GM18870 (cell line): Measurements from ENCODE around the gene SLC1A3.
"Not testable (repeated sequence)": the region's sequence is repeated elsewhere in the genome, so short reads cannot be mapped to it uniquely, and the experiment has no call there.

Experiments used
- ATAC-seq: cut with Tn5 transposase; IDR thresholded peaks from one replicate; pipeline ENCODE4 v1.9.1; 2021; ENCODE audit warnings: moderate library complexity; ENCODE audit not compliant: unreplicated experiment

SLC1A3 gene

DNA sequence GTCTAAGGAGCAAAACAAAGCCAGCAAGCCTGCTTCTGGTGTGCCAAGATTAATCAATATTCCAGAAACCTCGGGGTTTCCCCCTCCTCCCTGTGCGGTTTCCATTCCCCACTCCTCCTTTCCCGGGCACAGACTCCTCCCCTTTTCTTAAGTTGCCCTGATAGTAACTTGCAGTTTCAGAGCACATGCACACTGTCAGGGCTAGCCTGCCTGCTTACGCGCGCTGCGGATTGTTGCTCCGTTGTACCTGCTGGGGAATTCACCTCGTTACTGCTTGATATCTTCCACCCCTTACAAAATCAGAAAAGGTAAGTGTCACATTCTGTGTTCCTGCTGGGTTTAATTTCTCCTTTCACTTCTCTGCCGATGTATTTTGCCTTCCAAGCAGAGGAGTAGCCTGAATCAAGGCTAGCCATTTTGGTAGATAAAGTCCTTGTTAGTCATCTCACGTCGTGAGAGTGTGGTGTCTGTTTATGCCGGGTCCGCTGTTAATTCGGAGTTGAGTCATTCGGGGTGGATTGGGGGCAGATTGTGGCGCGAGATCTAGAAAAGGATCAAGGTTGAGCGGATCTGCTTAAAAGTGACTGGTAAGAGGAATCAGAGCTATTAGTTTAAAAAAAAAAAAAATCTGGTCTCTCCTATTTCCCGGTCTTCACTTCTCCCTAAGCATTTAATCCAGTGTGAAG is at the start of gene SLC1A3:
SLC1A3 (plus strand) TSS at position 179 of the 686 bp plus-strand sequence. CDS start 1,818 bp downstream, outside the sequence.
- peak; percentile 94 for ATAC-seq

DNA sequence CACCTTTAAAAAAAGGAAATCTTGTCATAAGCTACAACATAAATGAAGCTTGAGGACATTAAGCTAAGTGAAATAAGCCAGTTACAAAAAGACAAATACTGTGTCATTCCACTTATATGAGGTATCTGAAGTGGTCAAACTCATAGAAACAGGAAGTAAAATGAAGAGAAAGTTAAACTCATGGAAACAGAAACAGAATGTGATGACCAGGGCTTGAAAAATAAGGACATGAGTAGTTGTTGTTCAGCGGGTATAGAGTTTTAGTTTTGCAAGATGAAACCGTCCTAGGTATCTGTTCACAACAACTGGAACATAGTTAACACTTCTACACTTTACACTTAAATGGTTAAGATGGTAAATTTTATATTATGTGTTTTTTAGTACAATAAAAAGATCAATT is 47.8 kb upstream of the SLC1A3 start:
- no peak for ATAC-seq

DNA sequence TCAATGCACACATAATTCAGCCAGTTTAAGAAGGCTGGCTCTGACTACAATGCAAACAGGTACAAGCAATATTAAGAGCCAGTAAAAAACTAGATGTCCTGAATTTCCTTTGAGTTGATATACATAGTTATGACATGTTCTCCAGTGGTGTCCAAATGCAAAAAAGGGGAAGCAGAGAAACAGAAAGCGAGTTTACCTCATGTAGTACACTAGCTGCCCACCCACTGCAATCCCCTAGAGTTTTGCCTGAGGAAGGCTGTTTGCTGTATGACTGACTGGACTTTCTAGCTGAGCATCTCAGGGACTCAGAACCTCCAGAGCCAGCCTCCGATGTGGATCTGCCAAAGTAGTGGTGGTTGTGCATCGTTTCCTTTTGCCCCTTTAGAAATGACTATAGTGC is 44.8 kb upstream of the SLC1A3 start:
- no peak for ATAC-seq

DNA sequence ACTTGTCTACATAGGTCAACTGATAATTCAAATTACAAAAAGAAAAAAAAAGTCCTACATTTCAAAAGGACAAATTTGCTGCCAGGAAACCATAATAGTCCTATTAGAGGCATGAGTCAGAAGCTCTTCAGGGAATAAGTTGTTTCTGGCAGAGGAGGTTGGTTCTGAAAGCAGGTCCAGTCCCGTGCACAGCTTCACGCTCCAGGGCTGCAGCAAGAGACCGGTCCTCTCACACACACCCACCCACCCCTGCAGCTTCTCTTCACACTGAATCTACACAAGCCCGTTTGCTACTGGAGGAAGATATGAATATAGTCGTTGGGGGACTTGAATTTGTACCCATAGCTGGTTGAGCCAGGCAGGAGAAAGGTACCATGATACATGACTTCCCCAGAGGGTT is 36.9 kb upstream of the SLC1A3 start:
- ATAC-seq: no peak

DNA sequence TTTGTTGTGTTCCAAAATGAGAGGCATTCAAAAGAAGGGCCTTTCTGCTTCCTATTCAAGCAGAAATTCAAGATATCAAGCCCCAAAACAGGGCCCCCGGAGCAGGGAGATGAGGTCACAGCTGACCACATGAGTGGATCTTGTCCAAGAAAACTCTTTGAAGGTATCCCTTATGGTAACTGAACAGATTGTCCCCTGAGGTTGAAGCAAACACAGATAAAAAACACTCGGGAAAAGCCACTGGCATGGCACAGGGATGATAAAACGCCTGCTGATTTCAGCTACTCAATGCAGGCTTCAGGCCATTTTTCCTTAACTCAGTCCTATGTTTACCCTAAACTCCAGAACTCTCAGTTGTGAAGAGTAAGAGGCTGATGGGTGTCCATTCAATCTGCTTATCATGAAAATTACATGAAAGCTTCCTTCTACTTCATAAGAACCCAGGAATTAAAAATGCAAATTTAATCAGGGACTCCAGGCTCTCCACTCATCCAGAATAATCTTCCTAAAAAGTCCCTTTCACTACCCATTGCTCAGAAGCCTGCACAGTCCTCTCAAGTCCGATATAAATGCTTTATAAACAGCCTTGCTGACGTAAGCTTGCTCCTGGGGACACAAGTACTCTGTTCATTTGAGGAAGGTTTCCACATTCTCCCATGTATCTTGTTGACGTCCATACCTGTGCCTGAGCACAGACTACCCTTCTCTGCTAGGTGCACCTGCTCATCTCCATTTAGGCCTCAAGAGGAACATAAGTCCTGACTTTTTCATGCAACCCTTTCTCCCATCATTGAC is 35.9 kb upstream of the SLC1A3 start:
- no peak for ATAC-seq

DNA sequence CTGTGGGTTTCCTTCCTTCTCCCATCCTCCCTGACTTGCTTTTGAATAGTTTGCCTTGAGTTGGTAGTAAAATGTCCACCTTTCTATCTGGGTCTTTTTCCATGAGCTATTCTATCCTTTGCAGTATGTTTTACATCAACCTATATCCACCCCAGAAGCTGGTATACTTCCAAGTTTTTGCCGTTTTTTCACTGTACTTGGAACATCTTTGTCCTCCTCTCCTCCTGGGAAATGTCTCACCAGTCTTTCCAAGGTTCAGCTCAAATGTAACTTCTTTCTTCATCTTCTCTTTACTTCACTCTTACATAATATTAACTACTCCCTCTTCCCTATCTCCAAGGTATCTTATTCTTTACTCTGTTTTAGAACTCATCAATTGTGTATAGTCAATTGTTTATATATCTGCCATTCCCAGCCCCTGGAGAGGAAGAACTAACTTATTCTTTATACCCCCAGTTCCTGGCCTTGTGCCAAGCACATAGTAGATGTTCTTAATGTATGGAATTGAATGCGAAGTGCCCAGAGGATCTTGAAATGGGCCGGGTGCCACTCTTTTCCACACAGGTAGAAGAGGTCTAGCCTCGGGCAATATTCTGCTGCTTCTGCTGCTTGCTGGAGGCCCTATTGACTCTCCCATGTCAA is 34.9 kb upstream of the SLC1A3 start:
- ATAC-seq: no peak

DNA sequence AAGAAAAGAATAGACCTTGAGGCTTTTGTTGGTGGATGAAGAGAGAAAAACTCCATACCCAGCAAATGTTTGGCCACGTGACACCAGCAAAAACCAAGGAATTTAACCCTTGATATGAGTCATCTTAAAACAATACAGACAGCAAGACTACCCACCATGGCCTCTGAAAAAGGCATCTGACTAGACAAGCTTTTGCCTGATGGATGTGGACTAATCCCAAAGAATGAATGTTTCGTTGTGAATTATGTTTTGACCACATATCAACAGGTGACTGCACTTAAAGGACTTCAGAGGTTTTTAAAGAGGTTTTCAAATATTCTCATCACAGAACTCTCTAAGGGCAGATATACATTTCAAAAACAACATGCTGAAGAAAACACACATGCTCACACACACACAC is 33.0 kb upstream of the SLC1A3 start:
- no peak for ATAC-seq

DNA sequence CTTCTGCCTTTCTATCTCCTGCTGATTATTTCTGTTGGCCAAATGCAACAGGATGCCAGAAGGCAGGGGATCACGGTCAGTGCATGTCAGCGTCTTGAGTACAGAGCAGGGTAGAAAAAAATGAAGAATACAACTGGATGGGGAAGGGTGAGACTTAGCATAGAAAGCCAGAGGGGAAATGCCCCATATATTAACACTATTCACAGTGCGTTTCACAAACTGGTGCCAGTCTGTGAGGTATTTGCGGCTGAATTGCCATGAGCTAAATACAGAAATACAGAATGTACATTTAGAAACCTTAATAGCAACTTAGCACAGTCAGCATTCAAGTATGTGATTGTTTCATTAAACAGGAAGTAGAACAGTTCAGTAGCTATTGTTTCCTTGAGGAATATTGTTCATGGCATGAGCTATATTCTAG is 31.0 kb upstream of the SLC1A3 start:
- no peak for ATAC-seq

DNA sequence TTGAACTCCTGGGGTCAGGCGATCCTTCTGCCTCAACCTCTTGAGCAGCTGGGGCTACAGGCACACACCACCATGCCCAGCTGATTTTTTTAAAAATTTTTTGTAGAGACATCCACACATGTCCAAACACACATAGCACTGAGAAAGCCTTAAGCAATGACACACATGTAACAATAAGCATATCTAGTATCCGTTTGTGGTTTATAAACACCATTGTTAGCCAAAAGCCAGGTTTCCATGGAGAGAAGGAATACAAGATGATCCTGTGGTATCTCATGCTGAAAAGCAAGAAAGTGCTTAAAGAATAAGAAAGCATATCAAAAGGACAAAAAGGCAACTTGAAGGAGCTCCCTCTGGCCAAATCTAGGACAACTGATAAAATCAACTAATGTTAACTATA is 29.7 kb upstream of the SLC1A3 start:
- ATAC-seq: no peak

DNA sequence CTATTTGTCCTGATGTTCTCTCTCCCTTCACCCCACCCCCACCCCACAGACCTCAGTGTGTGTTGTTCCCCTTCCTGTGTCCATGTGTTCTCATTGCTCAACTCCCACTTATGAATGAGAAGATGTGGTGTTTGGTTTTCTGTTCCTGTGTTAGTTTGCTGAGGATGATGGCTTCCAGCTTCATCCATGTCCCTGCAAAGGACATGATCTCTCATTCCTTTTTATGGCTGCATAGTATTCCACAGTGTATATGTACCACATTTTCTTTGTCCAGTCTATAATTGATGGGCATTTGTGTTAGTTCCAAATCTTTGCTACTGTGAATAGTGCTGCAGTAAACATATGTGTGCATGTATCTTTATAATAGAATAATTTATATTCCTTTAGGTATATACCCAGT is 26.5 kb upstream of the SLC1A3 start:
- ATAC-seq: not testable (repeated sequence)

DNA sequence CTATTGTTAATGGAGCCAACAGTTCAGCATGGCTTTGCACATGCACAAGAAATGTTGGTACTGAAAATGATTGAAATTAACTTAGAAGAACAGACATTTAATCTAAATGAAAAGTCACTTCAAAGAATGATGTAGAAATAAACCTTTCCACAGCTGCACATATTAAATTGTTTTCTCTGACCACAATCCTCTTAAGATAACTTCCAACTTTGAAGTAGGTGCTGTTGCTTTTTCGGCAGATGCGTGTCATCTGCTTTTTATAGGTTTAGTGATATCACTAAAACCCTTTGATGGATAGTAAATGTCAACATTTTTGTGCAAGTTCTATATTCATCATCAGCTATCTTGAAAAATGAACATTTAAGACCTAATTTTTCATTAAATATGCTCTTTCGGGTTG is 25.3 kb upstream of the SLC1A3 start:
- ATAC-seq: no peak

DNA sequence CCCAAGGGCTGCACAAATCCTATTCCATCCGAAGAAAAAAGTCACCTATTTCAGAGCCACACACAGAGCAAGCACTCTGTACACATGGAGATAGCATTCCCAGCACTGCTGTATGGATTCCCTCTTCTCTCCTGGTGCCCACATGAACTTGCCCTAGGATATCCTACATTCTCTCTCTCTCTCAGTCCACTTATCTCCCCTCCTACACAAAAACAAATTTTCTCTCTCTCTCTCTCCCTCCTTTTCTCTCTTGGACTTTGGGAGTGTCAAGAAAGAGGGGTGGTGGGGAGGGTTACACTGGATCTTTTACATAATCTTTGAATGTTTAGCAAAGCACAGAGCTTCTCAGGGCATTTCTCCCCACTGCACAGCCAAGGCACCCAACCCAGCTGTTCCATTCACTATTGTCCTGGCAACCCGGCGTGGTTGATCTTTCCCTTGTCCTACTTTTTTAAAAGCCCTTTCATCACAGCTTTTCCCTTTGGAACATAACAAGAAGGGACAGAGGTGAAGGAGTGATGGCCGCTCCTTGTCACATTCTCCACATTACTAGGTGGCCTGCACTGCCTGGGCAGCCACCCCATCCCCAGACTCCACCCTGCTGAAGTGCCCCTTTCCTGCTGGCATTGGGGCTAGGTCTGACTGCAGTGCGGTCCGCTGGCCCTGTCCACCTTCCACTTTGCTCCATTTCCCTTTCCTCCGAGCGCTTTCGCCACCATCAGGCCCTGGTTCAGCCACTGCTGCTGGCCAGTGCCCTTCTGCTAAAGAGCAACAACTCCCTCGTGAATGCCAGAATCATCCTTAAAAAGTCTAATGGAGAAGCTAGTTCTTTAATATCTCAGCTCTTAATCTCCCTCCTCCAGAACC is 22.2 kb upstream of the SLC1A3 start:
- no peak for ATAC-seq

DNA sequence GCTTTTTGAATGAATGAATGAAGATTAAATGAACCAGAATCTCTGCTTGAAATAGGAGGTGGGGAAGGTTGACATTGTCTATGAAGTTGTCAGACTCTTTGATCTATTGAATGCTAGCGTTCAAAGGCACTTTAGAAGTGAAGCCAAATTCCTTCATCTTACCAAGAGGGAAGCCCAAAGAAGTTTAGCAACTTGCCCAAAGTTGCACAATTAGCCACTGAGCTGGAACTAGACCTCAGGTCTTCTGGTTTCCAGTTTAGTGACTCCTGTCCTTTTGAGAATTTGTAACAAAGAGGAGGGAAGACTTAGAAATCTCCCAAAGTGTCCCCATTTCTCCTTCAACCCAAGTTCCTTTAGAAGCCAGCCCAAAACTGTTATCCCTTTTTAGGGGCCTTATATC is 20.7 kb upstream of the SLC1A3 start:
- no peak for ATAC-seq

DNA sequence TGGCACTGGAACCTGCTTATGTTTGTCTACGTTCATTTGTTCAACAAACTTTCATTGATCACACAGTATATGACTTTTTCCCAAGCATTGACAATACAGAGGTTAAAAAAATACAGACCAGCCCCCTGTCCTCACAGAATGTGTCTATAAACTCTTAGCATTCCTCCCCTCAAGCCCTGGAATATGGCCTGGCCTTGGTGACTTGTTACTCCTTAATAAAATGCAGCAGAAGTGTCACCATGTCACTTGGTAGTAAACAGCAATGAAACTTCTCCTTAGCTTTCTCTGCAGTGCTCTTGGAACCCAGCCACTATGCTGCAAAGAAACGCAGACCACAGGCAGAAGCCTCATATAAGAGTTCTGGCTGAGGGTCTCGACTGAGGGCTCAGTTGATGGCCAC is 19.1 kb upstream of the SLC1A3 start:
- ATAC-seq: no peak

DNA sequence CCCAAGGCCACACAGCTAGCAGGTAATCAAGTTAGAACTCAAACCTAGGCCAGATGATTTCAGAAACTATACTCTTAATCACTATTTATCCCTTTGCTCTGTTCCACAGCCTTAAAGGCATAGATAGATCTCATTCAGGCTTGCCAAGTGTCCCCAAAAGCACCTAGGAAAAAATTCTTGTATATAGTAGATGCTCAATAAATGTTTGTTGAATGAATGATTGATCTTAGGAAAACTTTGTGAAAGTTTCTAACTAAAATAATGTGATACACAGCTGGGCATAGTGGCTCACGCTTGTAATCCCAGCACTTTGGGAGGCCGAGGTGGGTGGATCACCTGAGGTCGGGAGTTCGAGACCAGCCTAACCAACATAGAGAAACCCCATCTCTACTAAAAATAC is 16.7 kb upstream of the SLC1A3 start:
- not testable (repeated sequence) for ATAC-seq

DNA sequence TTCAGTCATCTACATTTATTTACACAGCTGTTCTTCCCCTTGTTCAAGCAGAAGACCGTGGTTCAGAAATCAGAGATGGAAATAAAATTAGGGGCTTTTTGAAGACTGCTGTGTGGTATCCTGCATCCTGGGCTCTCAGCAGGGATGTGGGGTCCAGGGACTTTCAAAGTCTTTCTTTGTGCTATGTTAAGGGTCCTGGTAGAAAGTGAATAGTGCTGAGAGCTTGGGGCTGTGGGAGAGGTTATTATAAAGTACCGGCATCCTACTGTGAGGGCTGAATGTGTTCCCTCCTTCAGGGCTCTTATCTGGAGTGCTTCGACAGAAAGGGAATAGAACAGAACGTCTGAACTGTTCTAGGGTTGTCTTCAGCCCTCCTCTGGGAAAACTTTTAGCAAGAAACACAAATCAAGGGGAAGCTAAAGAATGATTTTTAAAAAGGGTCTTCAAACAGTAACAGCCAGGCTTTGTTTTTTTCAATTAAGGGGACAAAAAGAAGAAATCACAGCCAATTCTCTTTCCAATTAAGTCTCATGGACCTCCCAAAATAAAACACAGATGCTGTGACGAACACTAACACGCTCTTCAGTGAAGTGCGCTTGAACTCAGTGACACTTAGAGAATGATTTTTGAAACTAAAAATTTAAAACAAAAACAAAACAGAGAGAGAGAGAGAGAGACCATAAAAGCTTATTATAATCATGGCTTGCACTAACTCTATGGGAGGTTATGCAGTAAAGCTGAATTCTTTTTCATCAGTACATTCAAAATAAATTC is 15.7 kb upstream of the SLC1A3 start:
- no peak for ATAC-seq

DNA sequence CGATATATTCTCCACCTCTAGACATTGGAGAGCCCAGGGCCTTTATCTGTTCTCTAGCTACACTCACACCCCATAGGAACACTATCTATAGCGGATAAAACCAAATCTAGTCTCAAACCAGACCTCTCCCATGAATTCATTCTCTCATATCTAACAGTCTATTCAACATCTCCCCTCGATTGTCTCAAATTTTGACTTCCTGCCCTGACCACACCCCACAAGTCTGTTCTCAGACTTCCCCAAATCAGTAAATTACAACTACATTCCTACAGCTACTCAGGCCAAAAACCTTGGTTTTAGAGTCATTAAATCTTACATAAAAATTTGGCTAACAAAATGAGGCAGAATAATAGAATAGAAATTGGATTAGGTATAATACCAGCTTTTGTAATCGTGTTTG is 12.5 kb upstream of the SLC1A3 start:
- ATAC-seq: no peak

DNA sequence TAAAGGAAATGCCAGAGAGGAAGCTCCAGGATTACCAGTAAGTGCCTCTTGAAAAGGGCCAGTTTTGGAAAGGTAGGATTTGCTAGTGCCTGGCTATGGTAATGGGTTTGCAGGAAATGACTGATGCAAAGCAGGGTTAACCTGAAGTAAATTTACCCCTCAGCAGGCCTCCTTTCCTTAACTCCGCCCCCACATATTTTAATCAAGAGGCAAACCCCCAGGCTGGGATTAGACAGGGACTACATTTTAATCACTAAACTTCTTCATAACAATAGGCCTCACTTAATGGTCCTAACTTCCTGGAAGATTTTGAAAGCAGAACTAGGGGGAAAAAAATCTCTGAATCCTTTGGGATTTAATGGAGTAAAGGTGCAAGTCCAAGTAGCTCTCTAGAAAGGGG is 10.2 kb upstream of the SLC1A3 start:
- no peak for ATAC-seq

DNA sequence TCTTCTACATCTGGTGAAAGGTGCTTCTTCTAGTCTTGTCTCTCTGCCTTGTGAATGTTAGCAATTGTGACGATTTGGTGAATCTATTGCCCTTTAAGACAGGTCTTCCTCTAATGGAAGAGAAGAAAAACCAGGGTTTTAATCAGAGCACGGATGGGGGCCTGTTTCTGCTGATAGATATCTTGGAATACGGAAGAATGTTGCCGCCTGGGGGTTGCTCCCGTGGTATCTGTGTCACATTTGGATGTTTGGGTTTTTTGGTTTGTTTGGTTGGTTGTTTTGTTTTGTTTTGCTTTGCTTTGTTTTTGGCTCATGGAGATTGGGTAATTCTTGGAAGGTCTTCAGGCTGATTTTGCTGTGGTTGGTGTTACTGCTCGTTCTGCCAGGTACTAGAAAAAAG is 9.7 kb upstream of the SLC1A3 start:
- no peak for ATAC-seq

DNA sequence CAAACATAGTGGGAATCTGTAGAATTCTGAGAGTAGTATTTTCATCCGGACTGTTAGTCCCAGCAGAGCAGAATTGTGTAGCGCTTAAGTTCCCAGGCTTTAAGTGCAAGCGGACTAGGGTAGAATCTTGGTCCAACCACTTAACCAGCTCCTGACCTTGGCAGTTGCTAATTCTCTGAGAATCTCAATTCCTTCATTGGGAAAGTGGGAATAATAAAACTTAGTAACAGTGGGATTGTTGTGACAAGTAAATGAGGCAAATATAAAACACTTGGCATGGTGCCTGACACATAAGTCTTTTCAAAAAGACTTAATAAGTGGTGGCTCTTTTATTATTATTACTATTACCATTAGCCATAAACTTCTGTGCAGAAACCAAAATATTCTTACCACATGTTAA is 8.4 kb upstream of the SLC1A3 start:
- no peak for ATAC-seq
